T-helper 1 cell treated with Interleukin-12 subunit alpha and Interleukin-12 subunit beta and Interleukin-4 antibody, amounts not matched to agents 30 ng/mL and 1 ng/mL, for 36 hours (primary cell): Measurements from ENCODE around the gene GJA4. TPM values are rescaled to one million over a fixed set of nuclear protein-coding genes. Genes with fewer than 3 reads are reported as not detected.
"Not testable (repeated sequence)": the region's sequence is repeated elsewhere in the genome, so short reads cannot be mapped to it uniquely, and the experiment has no call there.

ENCODE experiments used
- intact Hi-C: fragments of 100-400 bp; cut with micrococcal nuclease; formaldehyde crosslinking; loops from one replicate; pipeline ENCODE4 v1.15.1; 2024
- total RNA-seq: library from RNA; stranded (reverse); gene quantifications from 2 replicates; pipeline ENCODE4 v1.2.3, GENCODE V29; 2022

The GJA4 gene
- total RNA-seq, 1 donor from 2014 or later: 0.25 TPM

DNA sequence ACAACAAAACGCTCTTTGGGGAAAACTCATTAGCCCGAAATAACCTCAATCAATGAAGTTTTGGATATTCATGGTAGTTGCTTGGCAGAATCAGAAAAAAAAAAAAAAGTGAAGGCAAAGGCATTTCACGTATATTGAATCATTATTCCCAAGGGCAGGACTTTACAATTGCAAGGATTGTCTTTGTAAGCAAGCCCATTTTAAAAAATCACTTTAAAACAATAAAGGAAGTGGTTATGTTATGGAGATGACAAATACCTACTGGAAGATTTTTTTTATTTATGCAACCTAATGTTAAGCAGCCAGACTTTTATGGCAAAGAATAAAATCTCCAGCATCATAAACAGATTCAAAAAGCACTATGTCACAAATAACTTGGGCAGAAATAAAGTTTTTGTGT, 23.9 kb upstream of the GJA4 start:
- intact Hi-C loops: no loop called here

GRCh38 chr1:34770891-34771504, 21.8 kb upstream of the GJA4 start:
- intact Hi-C loops: no loop called here

DNA sequence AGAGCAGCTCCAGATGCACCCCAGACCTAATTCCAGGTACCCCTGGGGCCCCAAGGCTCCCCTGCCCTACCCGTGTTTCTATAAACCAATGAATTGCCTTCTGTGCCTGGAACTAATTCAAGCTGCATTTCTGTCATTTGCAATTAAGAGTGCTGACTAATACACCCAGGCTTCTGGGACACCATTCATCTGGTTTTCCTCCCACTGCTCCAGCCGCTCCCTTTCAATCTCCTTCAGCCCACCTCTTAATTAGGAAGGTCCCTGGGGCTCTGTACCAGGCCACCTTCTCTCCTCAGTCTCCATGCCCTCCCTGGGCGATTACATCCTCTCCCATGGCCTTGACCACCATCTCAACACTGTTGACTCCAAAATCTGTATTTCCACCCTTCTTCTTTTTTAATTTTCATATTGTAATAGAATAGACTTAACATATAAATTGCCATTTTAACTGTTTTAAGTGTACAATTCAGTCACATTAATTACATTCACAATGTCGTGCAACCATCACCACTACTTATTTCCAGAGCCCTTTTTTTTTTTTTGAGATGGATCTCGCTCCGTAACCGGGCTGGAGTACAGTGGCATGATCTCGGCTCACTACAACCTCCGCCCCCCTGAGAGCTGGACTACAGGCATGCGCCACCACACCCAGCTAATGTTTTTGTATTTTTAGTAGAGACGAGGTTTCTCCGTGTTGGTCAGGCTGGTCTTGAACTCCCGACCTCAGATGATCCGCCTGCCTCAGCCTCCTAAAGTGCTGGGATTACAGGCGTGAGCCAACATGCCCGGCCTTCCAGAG, 21.0 kb upstream of the GJA4 start:
- intact Hi-C loops: no loop called here

DNA sequence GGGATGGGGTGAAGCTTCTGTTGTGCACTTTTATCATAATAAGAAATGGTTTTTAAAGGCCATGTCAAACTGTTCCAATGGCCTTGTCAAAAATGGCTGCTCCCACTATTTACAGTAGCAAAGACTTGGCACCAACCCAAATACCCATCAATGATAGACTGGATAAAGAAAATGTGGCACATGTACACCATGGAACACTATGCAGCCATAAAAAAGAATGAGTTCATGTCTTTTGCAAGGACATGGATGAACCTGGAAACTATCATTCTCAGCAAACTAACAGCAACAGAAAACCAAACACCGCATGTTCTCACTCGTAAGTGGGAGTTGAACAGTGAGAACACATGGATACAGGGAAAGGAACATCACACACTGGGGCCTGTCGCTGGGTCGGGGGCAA, 19.7 kb upstream of the GJA4 start:
- intact Hi-C loops: not testable (repeated sequence)

DNA sequence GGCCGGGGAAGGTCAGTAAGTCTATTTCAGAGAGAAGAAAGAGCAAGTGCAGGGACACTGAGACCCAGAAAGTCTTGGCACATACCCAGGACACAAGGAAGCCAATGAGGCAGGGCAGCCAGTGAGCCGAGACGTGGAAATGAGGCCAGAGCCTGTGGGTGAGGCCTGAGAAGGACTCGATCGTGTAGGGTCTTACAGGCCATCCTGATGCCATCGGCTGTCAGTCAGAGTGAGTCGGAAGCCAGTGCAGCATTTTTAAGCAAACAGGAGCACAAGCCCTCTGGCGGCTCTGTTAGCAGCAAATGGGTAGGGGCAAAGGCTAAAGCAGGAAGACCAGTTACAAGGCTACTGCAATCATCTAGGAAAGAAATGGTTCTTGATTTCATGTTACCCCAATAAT, 17.8 kb upstream of the GJA4 start:
- intact Hi-C loops: no loop called here

DNA sequence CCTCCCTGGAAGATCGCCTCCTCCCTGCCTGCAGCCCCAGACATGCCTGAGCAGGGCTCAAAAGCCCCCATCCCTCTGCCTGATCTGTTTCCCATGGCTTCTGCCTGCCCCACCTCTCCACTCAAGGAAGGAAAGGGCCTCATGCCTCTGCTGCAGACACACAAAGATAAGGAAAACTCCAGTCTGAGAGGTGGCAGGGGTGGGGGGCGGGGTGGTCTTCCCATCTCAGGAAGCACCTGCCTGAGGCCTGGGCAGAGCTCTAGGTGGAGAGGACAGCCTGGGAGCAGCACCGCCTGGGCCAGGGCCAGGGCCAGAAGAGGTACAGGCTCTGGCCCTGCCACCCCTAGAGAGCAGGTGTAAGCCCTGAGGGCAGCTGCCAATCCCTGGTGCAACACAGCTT, 15.9 kb upstream of the GJA4 start:
- intact Hi-C loops: no loop called here

DNA sequence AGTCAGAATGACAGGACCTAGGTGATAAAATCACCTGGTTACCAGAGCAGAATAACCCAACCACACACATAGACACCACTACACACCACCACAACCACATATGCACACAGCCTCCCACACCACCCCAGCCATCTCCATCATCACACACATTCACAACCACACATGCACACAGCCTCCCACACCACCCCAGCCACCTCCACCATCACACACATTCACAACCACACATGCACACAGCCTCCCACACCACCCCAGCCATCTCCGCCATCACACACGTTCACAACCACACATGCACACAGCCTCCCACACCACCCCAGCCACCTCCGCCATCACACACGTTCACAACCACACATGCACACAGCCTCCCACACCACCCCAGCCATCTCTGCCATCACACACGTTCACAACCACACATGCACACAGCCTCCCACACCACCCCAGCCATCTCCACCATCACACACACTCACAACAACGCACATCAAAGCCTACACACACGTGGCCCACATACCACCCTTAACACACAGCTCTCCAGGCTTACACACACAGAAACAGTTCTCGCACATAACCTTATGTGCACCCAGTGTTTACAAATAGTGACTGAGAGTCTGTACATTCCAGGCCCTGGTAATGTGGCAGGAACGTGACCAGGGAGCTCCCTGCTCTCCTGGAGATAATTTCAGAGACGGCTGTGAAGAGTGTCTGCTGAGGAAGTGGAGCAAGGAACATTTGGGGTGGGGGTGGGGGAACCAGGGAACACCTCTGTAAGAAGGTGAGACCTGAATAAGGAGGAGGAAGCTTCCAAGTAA, 15.1 kb upstream of the GJA4 start:
- intact Hi-C loops: no loop called here

GRCh38 chr1:34778381-34778780, 14.4 kb upstream of the GJA4 start:
- intact Hi-C loops: no loop called here

GRCh38 chr1:34779005-34779404, 13.8 kb upstream of the GJA4 start:
- intact Hi-C loops: no loop called here

GRCh38 chr1:34779526-34779925, 13.3 kb upstream of the GJA4 start:
- intact Hi-C loops: no loop called here

GRCh38 chr1:34779962-34780361, 12.8 kb upstream of the GJA4 start:
- intact Hi-C loops: no loop called here

DNA sequence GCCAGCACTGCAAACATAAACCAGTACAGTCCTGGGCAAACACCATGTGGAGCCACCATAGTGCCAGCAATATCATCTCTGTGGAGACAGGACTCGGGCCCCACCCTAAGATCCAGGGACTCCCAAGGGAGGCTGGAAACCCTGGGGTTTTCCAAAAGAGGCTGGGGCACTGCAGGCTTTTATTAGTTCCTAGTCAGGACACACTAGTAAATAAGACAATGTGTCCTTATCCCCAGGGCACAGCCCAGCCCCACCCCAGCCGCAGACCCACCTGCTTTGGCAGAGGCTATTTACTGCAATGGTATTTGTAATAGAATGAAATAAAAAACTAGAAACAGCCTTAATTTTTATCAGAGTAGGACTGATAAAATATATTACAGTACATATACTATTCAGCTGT, 12.3 kb upstream of the GJA4 start:
- intact Hi-C loops: no loop called here

GRCh38 chr1:34781071-34781843, 11.5 kb upstream of the GJA4 start, which contains the start of gene GJB3:
GJB3 (plus strand) TSS chr1:34781214; CDS start chr1:34784763, 3,549 bp downstream.
- intact Hi-C loops: no loop called here

DNA sequence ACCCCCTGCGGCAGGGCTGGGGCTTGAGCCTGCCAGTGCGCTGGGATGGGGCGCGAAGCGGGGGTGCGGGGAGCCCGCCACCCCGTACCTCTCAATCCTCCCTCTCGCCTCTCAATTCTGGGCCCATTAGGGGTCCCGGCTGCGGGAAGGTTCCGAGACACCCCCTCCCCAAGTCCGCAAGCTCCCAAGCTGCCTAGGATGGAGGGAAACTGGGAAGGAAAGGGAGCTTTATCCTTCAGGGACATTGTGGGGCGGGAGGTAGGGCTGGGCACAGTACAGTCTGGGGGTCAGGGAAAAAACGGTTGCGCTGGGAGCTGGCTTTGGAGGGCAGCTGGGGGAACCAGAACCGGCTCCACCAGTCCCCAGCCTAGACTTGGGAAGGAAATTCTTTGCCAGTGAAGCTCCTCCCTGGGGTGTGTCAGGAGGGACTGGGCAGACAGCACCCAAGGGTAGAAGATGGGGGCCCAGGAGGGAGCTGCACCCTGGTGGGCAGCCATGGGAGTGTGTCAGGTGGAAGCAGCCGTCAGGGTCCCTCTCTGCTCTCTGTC, 10.9 kb upstream of the GJA4 start:
- intact Hi-C loops: no loop called here

GRCh38 chr1:34784751-34785221, 8.0 kb upstream of the GJA4 start:
- intact Hi-C loops: no loop called here

- intact Hi-C loops: no loop called here
Measured at GRCh38 chr1:34785231-34785874, 7.4 kb upstream of the GJA4 start.

DNA sequence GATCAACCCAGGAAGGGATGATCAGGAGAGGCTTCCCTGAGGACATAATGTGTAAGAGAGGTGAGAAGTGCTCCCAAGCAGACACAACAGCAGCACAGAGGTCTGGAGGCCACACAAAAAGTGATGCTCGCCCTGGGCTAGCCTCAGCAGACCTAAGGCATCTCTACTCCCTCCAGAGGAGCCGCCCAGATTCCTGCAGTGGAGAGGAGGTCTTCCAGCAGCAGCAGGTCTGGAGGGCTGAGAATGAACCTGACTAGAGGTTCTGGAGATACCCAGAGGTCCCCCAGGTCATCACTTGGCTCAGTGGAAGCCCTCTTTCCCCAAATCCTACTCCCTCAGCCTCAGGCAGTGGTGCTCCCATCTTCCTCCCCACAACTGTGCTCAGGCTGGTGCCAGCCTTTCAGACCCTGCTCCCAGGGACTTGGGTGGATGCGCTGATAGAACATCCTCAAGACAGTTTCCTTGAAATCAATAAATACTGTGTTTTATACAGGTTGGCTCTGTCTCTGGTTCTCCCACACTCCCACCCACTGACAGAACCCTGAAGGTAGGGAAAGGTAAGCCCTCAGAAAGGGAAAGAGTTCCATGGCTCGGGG, 6.8 kb upstream of the GJA4 start:
- intact Hi-C loops: loop anchor here (1.0 kb wide), 4 partner anchors 66 to 988 kb away; no protein-coding TSS in a partner anchor

DNA sequence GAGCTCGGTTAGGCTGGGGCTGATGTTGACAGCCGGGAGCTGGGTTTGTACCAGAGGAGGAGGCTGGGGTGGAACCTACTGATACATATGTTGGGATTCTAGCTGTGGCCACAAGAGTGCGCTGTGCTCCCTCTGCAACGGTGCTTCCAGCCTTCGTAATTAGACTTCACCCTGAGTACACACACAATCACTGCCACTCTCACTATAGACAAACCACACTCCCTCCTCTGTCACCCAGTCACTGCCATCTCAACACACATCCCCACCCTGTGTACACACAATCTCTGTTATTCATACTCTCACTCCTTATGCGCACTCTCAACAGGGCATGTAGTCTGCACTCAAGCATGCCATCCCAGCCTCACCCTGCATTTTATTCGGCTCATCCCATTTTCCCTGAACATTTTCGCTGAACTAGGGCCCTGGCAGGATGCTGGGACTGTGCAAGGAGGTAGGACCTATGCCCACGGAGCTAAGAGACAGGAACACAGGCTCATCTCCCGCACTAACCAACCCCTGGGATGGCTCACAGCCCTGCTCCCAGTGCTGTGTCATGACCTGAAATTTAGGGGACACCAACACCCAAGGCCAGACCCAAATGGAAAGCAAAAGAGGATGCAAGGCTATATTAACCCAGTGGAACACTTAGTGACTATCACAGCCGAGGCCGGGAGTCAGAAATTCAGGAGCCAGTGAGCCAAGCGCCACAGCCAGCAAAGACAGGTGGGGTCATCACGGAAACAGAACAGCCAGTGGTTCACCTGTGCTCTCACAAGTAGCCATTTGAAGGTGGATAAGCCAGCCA, 6.1 kb upstream of the GJA4 start:
- intact Hi-C loops: loop anchor here (1.0 kb wide), 4 partner anchors 66 to 988 kb away; no protein-coding TSS in a partner anchor
